Motor neuron (in vitro differentiated cells): ENCODE data around the gene ALAS1. TPM values are rescaled to one million over a fixed set of nuclear protein-coding genes. Genes with fewer than 3 reads are reported as not detected.

ENCODE experiments used
- ATAC-seq, 8 experiments: fragments of 200-7000 bp; cut with Tn5 transposase; replicated peaks in 6 of 8; 2 replicates each; pipeline ENCODE4 v1.8.0; 2021; ENCODE audit warnings: mild to moderate bottlenecking in 8 of 8, moderate library complexity in 8 of 8
- H3K27ac ChIP-seq, 2 donors: fragments of 250-450 bp; sonication (Bioruptor Pico); 2 replicates each; pipeline ENCODE4 v1.9.0; 2021; ENCODE audit warnings: antibody characterized with exemption in 2 of 2, mild to moderate bottlenecking in 2 of 2, moderate library complexity in 1 of 2
- H3K4me1 ChIP-seq, 2 donors: fragments of 250-450 bp; sonication (Bioruptor Pico); replicated peaks in 1 of 2; 2 replicates each; pipeline ENCODE4 v1.6.1; 2021; ENCODE audit warnings: antibody characterized with exemption in 2 of 2, mild to moderate bottlenecking in 2 of 2, moderate library complexity in 1 of 2
- H3K4me3 ChIP-seq, 5 donors: fragments of 250-450 bp; sonication (Bioruptor Pico); 2 replicates each; pipeline ENCODE4 v1.9.0; 2021; ENCODE audit warnings: antibody characterized with exemption in 5 of 5, mild to moderate bottlenecking in 5 of 5, moderate library complexity in 4 of 5
- WGBS, 10 experiments: fragments of 450-650 bp; shearing (Covaris generic); methylation state at CpG; one replicate each; pipeline ENCODE4 v1.0.0; 2022; 5-methylcytosine and 5-hydroxymethylcytosine counted together
- in situ Hi-C, 9 experiments: fragments of 400-800 bp; cut with MboI; loops; one replicate each; pipeline ENCODE4 v1.15.0; 2021; ENCODE audit warnings: low sequenced_read_pairs in 9 of 9, low pct_unique_long_range_greater_than_20kb in 2 of 9; ENCODE audit not compliant: unreplicated experiment in 9 of 9
- total RNA-seq, 8 experiments: library from RNA; unstranded; fragments of 300-600 nt; gene quantifications; 2 replicates each; pipeline versions ENCODE4 v1.2.3 to v1.2.4, GENCODE V29; 2022

The ALAS1 gene
- total RNA-seq, 8 experiments from 2014 or later, result 30.0 to 51.1 (median 37.6) TPM

GRCh38 chr3:52208556-52208955, 10.6 kb downstream of the ALAS1 start:
- 64 to 100% (median 89%) methylated on average over 1 to 4 of the region's 4 CpGs; no CpG with 5 or more reads in 1 of the 10 experiments for WGBS, 10 experiments
- in situ Hi-C loops, result loop anchor here in 2 of 9 experiments (25.0 kb wide), 1 partner anchor 129 kb away; no protein-coding TSS in a partner anchor
- ATAC-seq, result no peak

GRCh38 chr3:52210037-52210436, 12.1 kb downstream of the ALAS1 start:
- H3K4me1 ChIP-seq, result no peaks in the 10 kb centered on the region
- no peak overlapping the region for H3K4me3 ChIP-seq
- no peak overlapping the region for H3K27ac ChIP-seq
- in situ Hi-C loops, result loop anchor here in 3 of 9 experiments (10.0 to 25.0 kb wide), 2 partner anchors 125 to 127 kb away; no protein-coding TSS in a partner anchor
- ATAC-seq, result no peak

More at GRCh38 chr3:52208556-52208955, 10.6 kb downstream of the ALAS1 start:
- H3K4me1 ChIP-seq, result no peaks in the 10 kb centered on the region
- H3K4me3 ChIP-seq, result no peak overlapping the region
- no peak overlapping the region for H3K27ac ChIP-seq

GRCh38 chr3:52210550-52211046, 12.6 kb downstream of the ALAS1 start:
- ATAC-seq, result peak in 3 of 8 experiments; percentile 35 to 76 (median 55)
- WGBS, 10 experiments, result 57 to 100% (median 99%) methylated on average over 2 to 6 of the region's 6 CpGs; no CpG with 5 or more reads in 4 of the 10 experiments
- Histone ChIP-seq H3K27ac (no peak overlapping the region), H3K4me3 (no peak overlapping the region), H3K4me1 (no peaks in the 10 kb centered on the region)
- in situ Hi-C loops, result loop anchor here in 3 of 9 experiments (10.0 to 25.0 kb wide), 2 partner anchors 124 to 127 kb away; no protein-coding TSS in a partner anchor

- Histone ChIP-seq H3K27ac (no peak overlapping the region), H3K4me1 (no peaks in the 10 kb centered on the region), H3K4me3 (no peak overlapping the region)
- 93 to 100% (median 100%) methylated on average over 1 to 13 of the region's 18 CpGs; no CpG with 5 or more reads in 1 of the 10 experiments for WGBS, 10 experiments
- ATAC-seq, result no peak
- in situ Hi-C loops, result loop anchor here in 3 of 9 experiments (10.0 to 25.0 kb wide), 2 partner anchors 123 to 126 kb away; no protein-coding TSS in a partner anchor
Observed at GRCh38 chr3:52211268-52211891, 13.4 kb downstream of the ALAS1 start.

- H3K27ac ChIP-seq, result no peak overlapping the region
- ATAC-seq, result no peak
- WGBS, 10 experiments, result 57 to 100% (median 87%) methylated on average over 1 to 8 of the region's 8 CpGs; no CpG with 5 or more reads in 2 of the 10 experiments
- in situ Hi-C loops, result loop anchor here in 3 of 9 experiments (10.0 to 25.0 kb wide), 2 partner anchors 122 to 124 kb away; no protein-coding TSS in a partner anchor
- no peak overlapping the region for H3K4me3 ChIP-seq
- H3K4me1 ChIP-seq, result no peaks in the 10 kb centered on the region
Observed at GRCh38 chr3:52213005-52213404, 15.0 kb downstream of the ALAS1 start.

GRCh38 chr3:52213901-52214300, 15.9 kb downstream of the ALAS1 start:
- Histone ChIP-seq H3K27ac (no peak overlapping the region), H3K4me3 (no peak overlapping the region), H3K4me1 (peaks cover under 1 to 2% of the 10 kb centered on the region in 2 donors)
- no peak for ATAC-seq
- in situ Hi-C loops, result loop anchor here in 3 of 9 experiments (10.0 to 25.0 kb wide), 2 partner anchors 121 to 123 kb away; no protein-coding TSS in a partner anchor

GRCh38 chr3:52215351-52215750, 17.4 kb downstream of the ALAS1 start:
- ATAC-seq, result no peak
- H3K4me1 ChIP-seq, result peaks cover 8 to 10% of the 10 kb centered on the region in 2 donors
- in situ Hi-C loops, result loop anchor here in 3 of 9 experiments (10.0 to 25.0 kb wide), 2 partner anchors 119 to 122 kb away; no protein-coding TSS in a partner anchor
- H3K4me3 ChIP-seq, result no peak overlapping the region
- WGBS, 10 experiments, result 93 to 100% (median 100%) methylated on average over 1 to 3 of the region's 7 CpGs; no CpG with 5 or more reads in 4 of the 10 experiments
- H3K27ac ChIP-seq, result no peak overlapping the region

- WGBS, 10 experiments, result 0 to 92% (median 80%) methylated on average over 1 to 7 of the region's 13 CpGs; no CpG with 5 or more reads in 1 of the 10 experiments
- Histone ChIP-seq H3K4me1 (peaks cover 11 to 13% of the 10 kb centered on the region in 2 donors), H3K27ac (no peak overlapping the region), H3K4me3 (no peak overlapping the region)
- ATAC-seq, result peak in 3 of 8 experiments; percentile 5 to 72 (median 53)
- in situ Hi-C loops, result loop anchor here in 3 of 9 experiments (10.0 to 25.0 kb wide), 2 partner anchors 118 to 121 kb away; no protein-coding TSS in a partner anchor
Observed at GRCh38 chr3:52216585-52217408, 18.8 kb downstream of the ALAS1 start.

GRCh38 chr3:52217409-52217805, 19.4 kb downstream of the ALAS1 start:
- in situ Hi-C loops, result loop anchor here in 3 of 9 experiments (10.0 to 25.0 kb wide), 2 partner anchors 117 to 120 kb away; no protein-coding TSS in a partner anchor
- peaks cover 11 to 13% of the 10 kb centered on the region in 2 donors for H3K4me1 ChIP-seq
- ATAC-seq, result no peak
- no peak overlapping the region for H3K27ac ChIP-seq
- H3K4me3 ChIP-seq, result no peak overlapping the region
- WGBS, 10 experiments, result 89 to 100% (median 100%) methylated on average over 1 to 6 of the region's 10 CpGs; no CpG with 5 or more reads in 4 of the 10 experiments

- ATAC-seq, result no peak
- no peak overlapping the region for H3K27ac ChIP-seq
- in situ Hi-C loops, result loop anchor here in 3 of 9 experiments (10.0 to 25.0 kb wide), 2 partner anchors 117 to 119 kb away; no protein-coding TSS in a partner anchor
- 20 to 100% (median 77%) methylated on average over 1 to 3 of the region's 3 CpGs for WGBS, 10 experiments
- H3K4me3 ChIP-seq, result no peak overlapping the region
- peaks cover 11 to 13% of the 10 kb centered on the region in 2 donors for H3K4me1 ChIP-seq
Observed at GRCh38 chr3:52218026-52218425, 20.1 kb downstream of the ALAS1 start.

GRCh38 chr3:52218454-52218853, 20.5 kb downstream of the ALAS1 start:
- in situ Hi-C loops, result loop anchor here in 3 of 9 experiments (10.0 to 25.0 kb wide), 2 partner anchors 116 to 119 kb away; no protein-coding TSS in a partner anchor
- 90 to 100% (median 93%) methylated on average over 2 to 3 of the region's 12 CpGs; no CpG with 5 or more reads in 7 of the 10 experiments for WGBS, 10 experiments
- no peak overlapping the region for H3K27ac ChIP-seq
- no peak for ATAC-seq
- no peak overlapping the region for H3K4me3 ChIP-seq
- peaks cover 11 to 13% of the 10 kb centered on the region in 2 donors for H3K4me1 ChIP-seq

GRCh38 chr3:52218937-52219650, 21.1 kb downstream of the ALAS1 start:
- Histone ChIP-seq H3K4me3 (no peak overlapping the region), H3K27ac (no peak overlapping the region), H3K4me1 (peaks cover 11 to 13% of the 10 kb centered on the region in 2 donors)
- ATAC-seq, result peak in 5 of 8 experiments; percentile 20 to 39 (median 31)
- 18 to 100% (median 80%) methylated on average over 1 to 5 of the region's 6 CpGs; no CpG with 5 or more reads in 3 of the 10 experiments for WGBS, 10 experiments
- in situ Hi-C loops, result loop anchor here in 3 of 9 experiments (10.0 to 25.0 kb wide), 2 partner anchors 116 to 118 kb away; no protein-coding TSS in a partner anchor
